ENCODE results near the gene KRTAP10-6. TPM values are rescaled to one million over a fixed set of nuclear protein-coding genes. Genes with fewer than 3 reads are reported as not detected.
A peak's percentile ranks its signal among the peaks of the same experiment; 100 is the strongest.
"Not testable (repeated sequence)": the region's sequence is repeated elsewhere in the genome, so short reads cannot be mapped to it uniquely, and the experiment has no call there.

KRTAP10-6 gene
- total RNA-seq, 1 experiment from 2014 or later = not detected

GRCh38 chr21:44599264-44600029 is 7.1 kb upstream of the KRTAP10-6 start:
- no peak for DNase-seq (ENCODE audit: low read depth)

- no peak for DNase-seq (ENCODE audit: low read depth)
These were observed 5.8 kb upstream of the KRTAP10-6 start for GRCh38 chr21:44598061-44598460.

GRCh38 chr21:44596068-44596725 is 3.9 kb upstream of the KRTAP10-6 start:
- no peak for DNase-seq (ENCODE audit: low read depth)

- no peak for DNase-seq (ENCODE audit: low read depth)
These were observed 3.2 kb upstream of the KRTAP10-6 start for GRCh38 chr21:44595524-44595923.

GRCh38 chr21:44594406-44594916 is 2.2 kb upstream of the KRTAP10-6 start:
- no peak for DNase-seq (ENCODE audit: low read depth)

- peak; percentile 42 for DNase-seq (ENCODE audit: low read depth)
These were observed 1.5 kb upstream of the KRTAP10-6 start for GRCh38 chr21:44593598-44594405.

- not testable (repeated sequence) for DNase-seq (ENCODE audit: low read depth)
These were observed 539 bp downstream of the KRTAP10-6 start for GRCh38 chr21:44591801-44592130.

GRCh38 chr21:44590897-44591800 is 1.2 kb downstream of the KRTAP10-6 start:
- peak; percentile 9 for DNase-seq (ENCODE audit: low read depth)

- DNase-seq (ENCODE audit: low read depth) = no peak
These were observed 2.0 kb downstream of the KRTAP10-6 start for GRCh38 chr21:44590311-44590721.

- DNase-seq (ENCODE audit: low read depth) = no peak
These were observed 2.6 kb downstream of the KRTAP10-6 start for GRCh38 chr21:44589586-44590305.

GRCh38 chr21:44589094-44589493 is 3.2 kb downstream of the KRTAP10-6 start:
- no peak for DNase-seq (ENCODE audit: low read depth)

GRCh38 chr21:44585892-44586291 is 6.4 kb downstream of the KRTAP10-6 start:
- no peak for DNase-seq (ENCODE audit: low read depth)

GRCh38 chr21:44583800-44584147 is 8.5 kb downstream of the KRTAP10-6 start:
- no peak for DNase-seq (ENCODE audit: low read depth)

GRCh38 chr21:44583089-44583799 is 9.1 kb downstream of the KRTAP10-6 start:
- DNase-seq (ENCODE audit: low read depth) = no peak

- DNase-seq (ENCODE audit: low read depth) = no peak
These were observed 10.2 kb downstream of the KRTAP10-6 start for GRCh38 chr21:44582055-44582454.

- DNase-seq (ENCODE audit: low read depth) = no peak
These were observed 11.1 kb downstream of the KRTAP10-6 start for GRCh38 chr21:44581158-44581557.

GRCh38 chr21:44580231-44580821 is 12.0 kb downstream of the KRTAP10-6 start, which contains the start of gene KRTAP10-5:
Gene KRTAP10-5, minus strand, starts transcription at chr21:44580604. Its CDS starts 26 bp downstream, at chr21:44580578.
- not testable (repeated sequence) for DNase-seq (ENCODE audit: low read depth)

- DNase-seq (ENCODE audit: low read depth) = no peak
These were observed 12.5 kb downstream of the KRTAP10-6 start for GRCh38 chr21:44579833-44580144.

- no peak for DNase-seq (ENCODE audit: low read depth)
These were observed 13.1 kb downstream of the KRTAP10-6 start for GRCh38 chr21:44579056-44579832.
